Measurements from ENCODE around the gene FGFR2. TPM values are rescaled to one million over a fixed set of nuclear protein-coding genes. Genes with fewer than 3 reads are reported as not detected.

The FGFR2 gene
- polyA plus RNA-seq, 1 of the 3 experiments (the other 2 are of a cell fraction), result 0.02 TPM

- CTCF ChIA-PET, result interaction anchor here (0.6 to 1.0 kb wide), 3 partner anchors 15 to 772 kb away, joined by 3 to 4 read pairs (median 3); no protein-coding TSS in a partner anchor
- Histone ChIP-seq H3K36me3 (replicated peaks in 1 of 2; ENCODE audit: control insufficient read depth in 1 of 2, insufficient read depth in 2 of 2, low read length in 1 of 2) (no peaks in the 10 kb centered on the region), H3K27ac (ENCODE audit: low read depth in 2 of 2, low read length in 1 of 2) (no peak overlapping the region; a peak in 1 of 4 replicates), H3K4me1 (ENCODE audit: control insufficient read depth in 1 of 2, insufficient read depth in 2 of 2, low read depth in 1 of 2, low read length in 1 of 2) (peaks cover 0 to 15% of the 10 kb centered on the region in 2 experiments; a peak in 2 of 4 replicates), H3K4me2 (no peak overlapping the region), H3K9ac (no peak overlapping the region), H3K4me3 (ENCODE audit: low read depth in 2 of 2, low read length in 1 of 2) (no peak overlapping the region), H3K79me2 (ENCODE audit: insufficient read depth) (no peaks in the 10 kb centered on the region), H3K27me3 (ENCODE audit: insufficient read depth) (no peaks in the 10 kb centered on the region), H3F3A (replicated peaks; ENCODE audit: insufficient read depth) (no peaks in the 10 kb centered on the region), H4K20me1 (ENCODE audit: insufficient read depth) (no peaks in the 10 kb centered on the region), H3K9me2 (no peaks in the 10 kb centered on the region), H2AFZ (ENCODE audit: low read depth) (no peak overlapping the region), H3K9me3 (no peaks in the 10 kb centered on the region)
- POLR2A ChIA-PET, result no interaction called here
- TF ChIP-seq RXRA (IDR thresholded peaks at IDR 0.05; ENCODE audit: borderline replicate concordance, low read depth), result no peak
- no peak for TF ChIP-seq RAD21 (IDR thresholded peaks at IDR 0.05; ENCODE audit: low read length)
- TF ChIP-seq FOSL2 (IDR thresholded peaks at IDR 0.05; ENCODE audit: borderline replicate concordance, low read depth), result no peak
- no peak for TF ChIP-seq FOXJ3 (CRISPR knock-in tag; IDR thresholded peaks at IDR 0.05)
- no peak for TF ChIP-seq EZH2phosphoT487 (IDR thresholded peaks at IDR 0.05; ENCODE audit: borderline replicate concordance, low read depth)
- no peak for TF ChIP-seq RCOR1 (IDR thresholded peaks at IDR 0.05; ENCODE audit: low read length)
- TF ChIP-seq POLR2AphosphoS5 (IDR thresholded peaks at IDR 0.05; ENCODE audit: low read depth, low read length), result no peak
- TF ChIP-seq GATA2 (CRISPR knock-in tag; IDR thresholded peaks at IDR 0.05), result no peak
- no peak for TF ChIP-seq ELF1 (IDR thresholded peaks at IDR 0.05)
- no peak for TF ChIP-seq USF1 (IDR thresholded peaks at IDR 0.05; ENCODE audit: borderline replicate concordance, low read depth)
- no peak for TF ChIP-seq YY1 (IDR thresholded peaks at IDR 0.05; ENCODE audit: low read depth)
- no peak for TF ChIP-seq TCF12 (IDR thresholded peaks at IDR 0.05)
- TF ChIP-seq FOXM1 (IDR thresholded peaks at IDR 0.05; ENCODE audit: low read depth), result no peak
- no peak for TF ChIP-seq IRF3 (IDR thresholded peaks at IDR 0.05; ENCODE audit: low read depth, low read length)
- TF ChIP-seq USF2 (IDR thresholded peaks at IDR 0.05; ENCODE audit: borderline replicate concordance, low read depth, low read length), result no peak
- TF ChIP-seq MAX (IDR thresholded peaks at IDR 0.05; ENCODE audit: low read depth), result no peak
- TF ChIP-seq NRF1 (IDR thresholded peaks at IDR 0.05; ENCODE audit: low read depth, low read length), result no peak
- no peak for TF ChIP-seq TEAD4 (IDR thresholded peaks at IDR 0.05; ENCODE audit: borderline replicate concordance, insufficient read depth)
- WGBS (ENCODE audit: low lambda C conversion rate), result 59% methylated on average over 4 of the region's 4 CpGs
- DNase-seq, result no peak
Observed at GRCh38 chr10:121454781-121455180, 143.5 kb downstream of the FGFR2 start.

All from SK-N-SH (cell line).